ENCODE results near the gene RTP1. TPM values are rescaled to one million over a fixed set of nuclear protein-coding genes. Genes with fewer than 3 reads are reported as not detected.

The RTP1 gene
- total RNA-seq, 4 donors from 2014 or later: not detected

DNA sequence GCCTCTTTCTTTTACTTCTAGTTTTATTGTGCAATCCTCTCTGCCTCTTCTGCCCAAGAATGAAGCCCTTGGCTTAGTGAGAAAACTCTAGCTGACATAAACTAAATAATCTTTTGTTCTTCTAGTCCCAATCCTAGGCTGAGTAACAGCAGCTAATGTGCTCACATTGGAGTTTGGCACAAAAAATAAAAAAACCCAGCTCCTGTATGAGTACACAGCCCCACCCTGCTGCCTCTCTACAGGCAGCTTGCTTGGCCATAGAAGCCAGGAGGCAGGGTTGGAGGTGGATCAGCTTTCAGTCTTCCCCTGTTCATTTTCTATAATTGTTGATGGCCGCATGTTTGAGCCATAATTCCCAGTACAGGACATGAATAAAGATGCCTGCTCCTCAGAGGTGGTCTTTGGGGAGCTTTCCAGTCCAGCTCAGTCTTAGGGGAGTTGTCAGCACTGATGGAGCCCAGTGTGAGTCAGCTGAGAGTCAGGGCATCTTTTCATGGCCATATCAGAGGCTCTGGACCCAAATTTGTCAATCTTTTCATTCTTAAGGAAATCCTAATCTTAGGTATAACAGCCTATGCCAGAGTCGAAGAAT, 46.7 kb downstream of the RTP1 start:
- no peak overlapping the region for H3K4me3 ChIP-seq (ENCODE audit: low read depth, poor library complexity, severe bottlenecking)
- WGBS, 2 donors: 45 to 50% methylated on average over 2 of the region's 2 CpGs
- intact Hi-C loops (cut with DNase I; ENCODE audit: low total_unique reads): no loop called here
- DNase-seq (ENCODE audit: low spot score in 2 of 2): peak in 1 of 2 donors; percentile 25
- TF ChIP-seq, protein P1, sequence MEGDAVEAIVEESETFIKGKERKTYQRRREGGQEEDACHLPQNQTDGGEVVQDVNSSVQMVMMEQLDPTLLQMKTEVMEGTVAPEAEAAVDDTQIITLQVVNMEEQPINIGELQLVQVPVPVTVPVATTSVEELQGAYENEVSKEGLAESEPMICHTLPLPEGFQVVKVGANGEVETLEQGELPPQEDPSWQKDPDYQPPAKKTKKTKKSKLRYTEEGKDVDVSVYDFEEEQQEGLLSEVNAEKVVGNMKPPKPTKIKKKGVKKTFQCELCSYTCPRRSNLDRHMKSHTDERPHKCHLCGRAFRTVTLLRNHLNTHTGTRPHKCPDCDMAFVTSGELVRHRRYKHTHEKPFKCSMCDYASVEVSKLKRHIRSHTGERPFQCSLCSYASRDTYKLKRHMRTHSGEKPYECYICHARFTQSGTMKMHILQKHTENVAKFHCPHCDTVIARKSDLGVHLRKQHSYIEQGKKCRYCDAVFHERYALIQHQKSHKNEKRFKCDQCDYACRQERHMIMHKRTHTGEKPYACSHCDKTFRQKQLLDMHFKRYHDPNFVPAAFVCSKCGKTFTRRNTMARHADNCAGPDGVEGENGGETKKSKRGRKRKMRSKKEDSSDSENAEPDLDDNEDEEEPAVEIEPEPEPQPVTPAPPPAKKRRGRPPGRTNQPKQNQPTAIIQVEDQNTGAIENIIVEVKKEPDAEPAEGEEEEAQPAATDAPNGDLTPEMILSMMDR (IDR thresholded peaks at IDR 0.05): no peak
- no peak for TF ChIP-seq POLR2A (IDR thresholded peaks at IDR 0.05)

DNA sequence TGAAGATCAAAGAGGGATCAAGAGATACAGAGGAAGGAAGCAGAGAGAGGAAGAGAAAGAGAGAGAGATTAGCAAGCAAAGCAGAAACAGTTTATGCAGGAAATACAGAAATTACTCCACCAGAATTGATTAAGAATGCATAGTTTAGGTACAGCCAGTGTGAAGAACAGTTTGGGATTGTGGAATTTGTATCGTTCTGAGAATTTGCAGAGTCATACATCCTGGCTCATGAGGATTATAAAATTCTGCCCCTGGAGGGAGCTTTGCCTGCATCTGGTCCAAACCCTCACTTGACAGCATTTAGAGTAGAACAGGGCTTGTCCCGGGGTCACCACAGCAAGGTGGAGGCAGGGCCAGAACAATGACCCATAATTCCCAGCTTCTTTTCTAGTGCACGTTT, 50.1 kb downstream of the RTP1 start:
- WGBS, 2 donors: 49 to 64% methylated on average over 3 of the region's 3 CpGs
- TF ChIP-seq, protein P1 (IDR thresholded peaks at IDR 0.05): no peak
- TF ChIP-seq POLR2A (IDR thresholded peaks at IDR 0.05): no peak
- H3K4me3 ChIP-seq (ENCODE audit: low read depth, poor library complexity, severe bottlenecking): no peak overlapping the region
- no peak for DNase-seq (ENCODE audit: low spot score in 2 of 2)
- intact Hi-C loops (cut with DNase I; ENCODE audit: low total_unique reads): no loop called here

Other genes starting within 250 kb of the RTP1 start
- 10 to 100 TPM in 2 of 4 donors, 1 to 10 TPM in 2; 3.0 to 29.8 (median 11.6) TPM for gene RPL39L, start 58.0 kb upstream of the RTP1 start, total RNA-seq
- gene MASP1, start 94.3 kb downstream of the RTP1 start, total RNA-seq: 10 to 100 TPM in 1 of 4 donors, 1 to 10 TPM in 3; 1.6 to 16.7 (median 2.4) TPM
- gene RTP4, start 170.9 kb downstream of the RTP1 start, total RNA-seq: 1 to 10 TPM in 1 of 4 donors, under 1 TPM in 2, not detected in 1; 0.21 to 1.3 (median 0.84) TPM